Heart right ventricle (tissue), 16 donors: ENCODE data around the gene MYBPC1. TPM values are rescaled to one million over a fixed set of nuclear protein-coding genes. Genes with fewer than 3 reads are reported as not detected.

ENCODE experiments used
- ATAC-seq, 8 donors: fragments of 200-7000 bp; cut with Tn5 transposase; one replicate each; pipeline ENCODE4 v1.9.1; 2020; ENCODE audit warnings: mild to moderate bottlenecking in 8 of 8, moderate library complexity in 8 of 8, moderate number of reproducible peaks in 1 of 8
- DNase-seq, 2 donors: peaks; one replicate each; pipeline ENCODE4 v3.0.0-alpha.2; 2020
- H3K27ac ChIP-seq, 10 donors: fragments of 200-600 bp; sonication (generic) in 2 of 10; one replicate each; pipeline versions ENCODE4 v1.5.0 to v1.8.0; 2020 to 2022; ENCODE audit warnings: mild to moderate bottlenecking in 3 of 10
- H3K27me3 ChIP-seq, 7 donors: fragments of 200-600 bp; one replicate each; pipeline ENCODE4 v1.8.0; 2021 to 2022; ENCODE audit warnings: mild to moderate bottlenecking in 2 of 7
- H3K36me3 ChIP-seq, 9 donors: fragments of 200-600 bp; sonication (generic) in 1 of 9; one replicate each; pipeline versions ENCODE4 v1.5.0 to v1.8.0; 2020 to 2022; ENCODE audit warnings: mild to moderate bottlenecking in 2 of 9
- H3K4me1 ChIP-seq, 9 donors: fragments of 200-600 bp; sonication (generic) in 1 of 9; one replicate each; pipeline versions ENCODE4 v1.5.0 to v1.8.0; 2020 to 2022; ENCODE audit warnings: mild to moderate bottlenecking in 4 of 9
- H3K4me3 ChIP-seq, 10 donors: fragments of 200-600 bp; sonication (generic) in 2 of 10; one replicate each; pipeline versions ENCODE4 v1.5.0 to v1.8.0; 2020 to 2022; ENCODE audit warnings: mild to moderate bottlenecking in 7 of 10, moderate library complexity in 2 of 10
- H3K9me3 ChIP-seq, 11 donors: fragments of 200-600 bp in 10 of 11; sonication (generic) in 2 of 11; one replicate each; pipeline versions ENCODE4 v1.5.0 to v1.8.0; 2013 to 2022; ENCODE audit warnings: mild to moderate bottlenecking in 2 of 11, control low read depth in 1 of 11, moderate library complexity in 1 of 11
- CTCF ChIP-seq, 9 donors: fragments of 200-600 bp; sonication (generic) in 2 of 9; IDR thresholded peaks; one replicate each; pipeline versions ENCODE4 v1.5.0 to v1.8.0; 2021 to 2022; ENCODE audit warnings: antibody characterized with exemption in 9 of 9, mild to moderate bottlenecking in 5 of 9, moderate library complexity in 1 of 9
- WGBS, 2 donors: extraction: QIAGEN DNeasy Blood & Tissue Kit; methylation state at CpG; one replicate each; pipeline ENCODE4 v1.1.7; 2013; ENCODE audit warnings: inconsistent platforms in 1 of 2; 5-methylcytosine and 5-hydroxymethylcytosine counted together
- intact Hi-C, 10 donors: fragments of 100-400 bp; cut with DNase I; formaldehyde crosslinking; loops; one replicate each; pipeline versions ENCODE4 v1.11.1 to v1.14.2; 2022
- polyA plus RNA-seq, 2 donors: library from polyadenylated mRNA; stranded (reverse); fragments of 200-250 nt; gene quantifications; one replicate each; pipeline ENCODE4 v1.2.3, GENCODE V29; 2013
- total RNA-seq, 10 donors: library from RNA; stranded (reverse); fragmentation: NEBNext Ultra II Directional in 3 of 10; extraction: Animal tissue kit (Norgen Biotek cat#: 25700) in 3 of 10; gene quantifications; one replicate each; pipeline versions ENCODE4 v1.2.1 to v1.2.4, GENCODE V29; 2021 to 2023
- donor health status: Arrhythmogenic right ventricular cardiomyopathy.
- donor health status: ischemic (EF 13 %, LVEDD 7.1; RV severe dilation, severe dysfunction).
- donor health status: healthy with polysubstance abuse.
- donor health status: DM: no; HTN: yes; CAD: no.
- donor health status: DM: no; HTN: no; CAD: no.
- donor health status: ischemic (EF 25% LVEDD 6.9; RV normal size, moderate dysfunction).
- donor health status: ischemic (EF 25% LVEDD 5.7; RV mildly dilated, moderate dysfunction).
- donor health status: healthy.
- donor health status: DM: yes; HTN: yes; CAD: no.
- donor health status: Ischemic cardiomyopathy.
- donor health status: ischemic (EF 35%, LVEDD 5.7; RV mildly dilated, moderate dysfunction).
- donor health status: nonischemic (EF 11% LVEDD 7.7; RV severe dilation, severe dysfunction).
- donor health status: DM: yes; HTN: yes; CAD: no.
- donor health status: PGD.
- donor health status: ischemic (EF 29% LVEDD 5.4; RV normal size, mild dysfunction).
- donor health status: nonischemic (EF 23%, LVEDD 6.1; RV moderate dilation, normal function).

The MYBPC1 gene
- total and polyA plus RNA-seq, 12 donors = 0.17 to 6.4 (median 1.7) TPM

- ATAC-seq (peak in 1 of 8 donors; percentile 24), DNase-seq (no peak)
- Histone ChIP-seq H3K9me3 (no peaks in the 10 kb centered on the region), H3K27ac (no peak overlapping the region), H3K4me1 (no peaks in the 10 kb centered on the region), H3K4me3 (no peak overlapping the region), H3K36me3 (no peaks in the 10 kb centered on the region), H3K27me3 (peaks cover 0 to 3% (median 0%) of the 10 kb centered on the region in 7 donors)
- intact Hi-C loops = no loop called here
- 81 to 86% methylated on average over 2 of the region's 2 CpGs for WGBS, 2 donors
- TF ChIP-seq CTCF (IDR thresholded peaks at IDR 0.05) = no peak
These were observed 13.1 kb downstream of the MYBPC1 start for GRCh38 chr12:101607894-101608293.

- no peak for ATAC-seq
- TF ChIP-seq CTCF (IDR thresholded peaks at IDR 0.05) = no peak
- no peak for DNase-seq
These were observed 13.7 kb downstream of the MYBPC1 start for GRCh38 chr12:101608301-101609133.

GRCh38 chr12:101609198-101609597 is 14.4 kb downstream of the MYBPC1 start:
- intact Hi-C loops = no loop called here
- no peak for TF ChIP-seq CTCF (IDR thresholded peaks at IDR 0.05)
- no peak overlapping the region for H3K27ac ChIP-seq
- H3K4me3 ChIP-seq = no peak overlapping the region
- DNase-seq = no peak
- no peaks in the 10 kb centered on the region for H3K9me3 ChIP-seq
- H3K27me3 ChIP-seq = peaks cover 0 to 3% (median 0%) of the 10 kb centered on the region in 7 donors
- no peaks in the 10 kb centered on the region for H3K36me3 ChIP-seq
- H3K4me1 ChIP-seq = no peaks in the 10 kb centered on the region
- WGBS, 2 donors = 85 to 88% methylated on average over 4 of the region's 4 CpGs
- no peak for ATAC-seq

More at GRCh38 chr12:101608301-101609133, 13.7 kb downstream of the MYBPC1 start:
- H3K4me1 ChIP-seq = no peaks in the 10 kb centered on the region
- peaks cover 0 to 3% (median 0%) of the 10 kb centered on the region in 7 donors for H3K27me3 ChIP-seq
- intact Hi-C loops = no loop called here
- WGBS, 2 donors = 72% methylated on average over 10 of the region's 10 CpGs
- no peak overlapping the region for H3K27ac ChIP-seq
- no peaks in the 10 kb centered on the region for H3K36me3 ChIP-seq
- no peak overlapping the region for H3K4me3 ChIP-seq
- no peaks in the 10 kb centered on the region for H3K9me3 ChIP-seq

GRCh38 chr12:101612160-101612916 is 17.6 kb downstream of the MYBPC1 start:
- H3K4me1 ChIP-seq = peaks cover 0 to 18% (median 0%) of the 10 kb centered on the region in 9 donors
- peaks cover 0 to 3% (median 0%) of the 10 kb centered on the region in 7 donors for H3K27me3 ChIP-seq
- H3K36me3 ChIP-seq = no peaks in the 10 kb centered on the region
- WGBS, 2 donors = 59 to 78% methylated on average over 7 of the region's 7 CpGs
- no peak overlapping the region for H3K4me3 ChIP-seq
- intact Hi-C loops = no loop called here
- no peak for ATAC-seq
- H3K9me3 ChIP-seq = no peaks in the 10 kb centered on the region
- no peak overlapping the region for H3K27ac ChIP-seq
- DNase-seq = no peak
- no peak for TF ChIP-seq CTCF (IDR thresholded peaks at IDR 0.05)
